A673 (cell line): ENCODE data around the gene PLA2G4A. TPM values are rescaled to one million over a fixed set of nuclear protein-coding genes. Genes with fewer than 3 reads are reported as not detected.

Experiments
- BruUV-seq: library from RNA; stranded (reverse); fragments of 400-500 nt; replicated peaks from 2 replicates; lab custom pipeline; 2021; lab: Mats Ljungman, UMichigan
- CTCF ChIA-PET: fragments of 300-600 bp; sonication (Branson Sonifier 250); formaldehyde crosslinking; loops from one replicate; lab custom pipeline; 2022; ENCODE audit warnings: antibody characterized with exemption; lab: Charles Lee
- POLR2A ChIA-PET: fragments of 300-600 bp; sonication (Branson Sonifier 250); formaldehyde crosslinking; loops from one replicate; lab custom pipeline; 2022; ENCODE audit warnings: antibody characterized with exemption; ENCODE audit not compliant: low non-redundant PET; lab: Charles Lee
- DNase-seq: peaks from one replicate; pipeline ENCODE4 v3.0.0-alpha.2; 2015; ENCODE audit warnings: low spot score
- H3K27ac ChIP-seq: fragments of 200-600 bp; sonication (generic); 2 replicates; pipeline ENCODE4 v1.5.1; 2016; ENCODE audit warnings: mixed run types, low read depth, mild to moderate bottlenecking, mixed read lengths, antibody characterized with exemption, low read length; ENCODE audit not compliant: poor library complexity, severe bottlenecking
- H3K27me3 ChIP-seq: fragments of 200-600 bp; sonication (generic); replicated peaks from 2 replicates; pipeline ENCODE4 v1.6.1; 2017; ENCODE audit warnings: mixed run types, low read depth, mild to moderate bottlenecking, mixed read lengths, antibody characterized with exemption, low read length; ENCODE audit not compliant: insufficient read depth, poor library complexity
- H3K36me3 ChIP-seq: fragments of 200-600 bp; sonication (generic); 2 replicates; pipeline ENCODE4 v1.6.1; 2016; ENCODE audit warnings: mixed run types, mild to moderate bottlenecking, mixed read lengths, antibody characterized with exemption, low read length; ENCODE audit not compliant: insufficient read depth, poor library complexity, severe bottlenecking
- H3K4me1 ChIP-seq: fragments of 200-600 bp; sonication (generic); 2 replicates; pipeline ENCODE4 v1.6.1; 2017; ENCODE audit warnings: mixed run types, mild to moderate bottlenecking, mixed read lengths, antibody characterized with exemption, low read length; ENCODE audit not compliant: insufficient read depth, poor library complexity, severe bottlenecking
- H3K4me3 ChIP-seq: fragments of 200-600 bp; sonication (generic); 2 replicates; pipeline ENCODE4 v1.5.1; 2016; ENCODE audit warnings: low read depth, mixed run types, mild to moderate bottlenecking, mixed read lengths, low read length; ENCODE audit not compliant: poor library complexity, severe bottlenecking
- H3K9me3 ChIP-seq: fragments of 200-600 bp; sonication (generic); 2 replicates; pipeline ENCODE4 v1.6.1; 2016; ENCODE audit warnings: mixed run types, low read depth, mild to moderate bottlenecking, mixed read lengths, antibody characterized with exemption, low read length; ENCODE audit not compliant: poor library complexity, severe bottlenecking
- EZH2 ChIP-seq: fragments of 200-600 bp; sonication (generic); IDR thresholded peaks from 2 replicates; pipeline ENCODE4 v1.6.1; 2017; ENCODE audit warnings: borderline replicate concordance, low read depth, mild to moderate bottlenecking, mixed read lengths, antibody characterized with exemption, low read length; ENCODE audit not compliant: poor library complexity, severe bottlenecking
- intact Hi-C: fragments of 100-400 bp; cut with micrococcal nuclease; formaldehyde crosslinking; loops from one replicate; pipeline ENCODE4 v1.10.0; 2022; ENCODE audit not compliant: unreplicated experiment
- total RNA-seq: library from RNA; stranded (reverse); gene quantifications from 2 replicates; pipeline ENCODE4 v1.2.3, GENCODE V29; 2021
- TF ChIP-seq, protein P1 (sequence below): fragments of 300-800, 200-600 bp; sonication (generic); conservative IDR thresholded peaks from 2 replicates; pipeline ENCODE4 v1.5.1; 2017; ENCODE audit warnings: low read depth, mild to moderate bottlenecking, antibody characterized with exemption, low read length, moderate library complexity, mixed read lengths

PLA2G4A gene
- total RNA-seq, 1 experiment from 2014 or later = 34.4 TPM

DNA sequence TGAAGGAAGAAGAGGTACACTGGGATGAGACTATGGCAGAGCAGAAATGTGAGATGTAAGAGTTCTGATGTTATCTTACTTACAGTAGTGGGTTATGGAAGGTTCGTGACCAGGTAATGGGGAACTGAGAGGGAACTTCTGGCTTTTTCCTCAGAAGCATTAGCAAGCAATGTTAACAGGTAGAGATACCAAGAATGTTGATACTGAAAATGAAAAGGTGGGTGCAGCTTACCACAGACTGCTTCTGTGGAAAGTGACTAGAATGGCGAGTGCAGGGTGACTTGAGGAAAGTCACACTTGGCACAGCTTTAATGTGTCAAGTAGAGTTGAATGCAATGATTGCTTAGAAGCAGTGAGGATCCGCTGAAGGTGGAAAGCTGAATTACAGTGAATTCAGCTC lies 70.8 kb downstream of the PLA2G4A start:
- TF ChIP-seq, protein P1, sequence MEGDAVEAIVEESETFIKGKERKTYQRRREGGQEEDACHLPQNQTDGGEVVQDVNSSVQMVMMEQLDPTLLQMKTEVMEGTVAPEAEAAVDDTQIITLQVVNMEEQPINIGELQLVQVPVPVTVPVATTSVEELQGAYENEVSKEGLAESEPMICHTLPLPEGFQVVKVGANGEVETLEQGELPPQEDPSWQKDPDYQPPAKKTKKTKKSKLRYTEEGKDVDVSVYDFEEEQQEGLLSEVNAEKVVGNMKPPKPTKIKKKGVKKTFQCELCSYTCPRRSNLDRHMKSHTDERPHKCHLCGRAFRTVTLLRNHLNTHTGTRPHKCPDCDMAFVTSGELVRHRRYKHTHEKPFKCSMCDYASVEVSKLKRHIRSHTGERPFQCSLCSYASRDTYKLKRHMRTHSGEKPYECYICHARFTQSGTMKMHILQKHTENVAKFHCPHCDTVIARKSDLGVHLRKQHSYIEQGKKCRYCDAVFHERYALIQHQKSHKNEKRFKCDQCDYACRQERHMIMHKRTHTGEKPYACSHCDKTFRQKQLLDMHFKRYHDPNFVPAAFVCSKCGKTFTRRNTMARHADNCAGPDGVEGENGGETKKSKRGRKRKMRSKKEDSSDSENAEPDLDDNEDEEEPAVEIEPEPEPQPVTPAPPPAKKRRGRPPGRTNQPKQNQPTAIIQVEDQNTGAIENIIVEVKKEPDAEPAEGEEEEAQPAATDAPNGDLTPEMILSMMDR = no peak
- TF ChIP-seq EZH2 = no peak
- H3K9me3 ChIP-seq = no peaks in the 10 kb centered on the region
- CTCF ChIA-PET = no interaction called here
- POLR2A ChIA-PET = no interaction called here
- H3K27me3 ChIP-seq = no peaks in the 10 kb centered on the region
- H3K4me1 ChIP-seq = peaks cover 19% of the 10 kb centered on the region
- BruUV-seq = no TSS peak
- no peaks in the 10 kb centered on the region for H3K36me3 ChIP-seq
- no peak for DNase-seq
- intact Hi-C loops = no loop called here
- no peak overlapping the region for H3K4me3 ChIP-seq
- H3K27ac ChIP-seq = no peak overlapping the region

DNA sequence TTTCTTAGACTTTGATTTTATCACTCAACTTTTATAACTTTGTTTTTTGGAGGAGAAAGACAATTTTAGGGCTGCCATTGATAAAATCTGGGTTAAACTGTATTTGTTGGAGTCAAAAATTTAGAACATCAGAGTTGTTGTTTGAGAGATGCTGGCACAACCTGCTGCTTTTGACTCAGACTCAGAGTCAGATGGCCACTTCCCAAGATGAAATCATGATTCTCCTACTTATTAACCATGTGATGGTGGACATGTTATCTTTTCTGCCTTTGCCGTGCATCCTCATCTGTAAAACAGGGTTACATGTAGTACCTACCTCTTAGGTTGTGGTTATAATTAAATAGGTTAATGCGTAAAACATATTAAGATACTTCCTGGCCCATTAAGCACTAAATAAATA lies 71.2 kb downstream of the PLA2G4A start:
- no peak for DNase-seq
- POLR2A ChIA-PET = no interaction called here
- BruUV-seq = no TSS peak
- CTCF ChIA-PET = no interaction called here
- Histone ChIP-seq H3K27me3 (no peaks in the 10 kb centered on the region), H3K4me3 (no peak overlapping the region), H3K4me1 (peaks cover 19% of the 10 kb centered on the region), H3K36me3 (no peaks in the 10 kb centered on the region), H3K27ac (no peak overlapping the region), H3K9me3 (no peaks in the 10 kb centered on the region)
- intact Hi-C loops = no loop called here
- no peak for TF ChIP-seq EZH2
- TF ChIP-seq, protein P1 = no peak

DNA sequence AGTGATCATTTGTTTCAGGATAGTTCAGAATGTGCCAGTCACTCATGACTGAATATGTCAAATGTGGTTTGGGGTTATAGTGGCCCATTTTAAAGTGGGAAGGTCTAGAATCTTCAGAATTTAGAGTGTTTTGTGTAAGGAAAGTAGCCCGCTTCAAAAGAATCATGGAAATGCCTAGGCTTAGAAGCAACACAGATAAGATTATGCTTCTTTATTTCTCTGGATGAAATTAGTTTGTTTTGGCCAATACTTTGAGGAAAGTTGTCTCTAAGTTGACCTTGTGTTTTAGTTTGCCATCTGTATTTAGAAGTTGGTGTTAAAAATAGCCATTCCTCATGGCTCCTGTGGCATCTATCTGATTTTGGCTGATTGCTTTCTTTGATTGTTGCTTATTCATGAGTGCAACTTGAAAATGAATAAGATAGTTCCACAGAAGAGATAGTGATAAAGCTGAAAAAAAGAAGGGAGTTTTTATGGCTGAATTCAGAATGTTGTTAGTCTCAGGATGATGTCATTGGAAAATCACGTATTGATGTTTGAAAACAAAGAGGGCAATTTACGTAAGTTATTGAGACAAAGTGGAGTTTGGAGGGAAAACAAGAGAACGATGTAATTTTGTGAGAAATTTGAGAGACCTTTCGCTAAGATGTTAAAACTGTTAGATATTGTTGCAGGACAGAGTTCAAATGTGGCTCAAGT lies 71.9 kb downstream of the PLA2G4A start:
- CTCF ChIA-PET = no interaction called here
- no peak for TF ChIP-seq EZH2
- TF ChIP-seq, protein P1 = no peak
- H3K27ac ChIP-seq = no peak overlapping the region
- POLR2A ChIA-PET = no interaction called here
- no peak for DNase-seq
- no peaks in the 10 kb centered on the region for H3K9me3 ChIP-seq
- no peaks in the 10 kb centered on the region for H3K27me3 ChIP-seq
- H3K36me3 ChIP-seq = no peaks in the 10 kb centered on the region
- no peak overlapping the region for H3K4me3 ChIP-seq
- intact Hi-C loops = no loop called here
- BruUV-seq = no TSS peak
- peaks cover 19% of the 10 kb centered on the region for H3K4me1 ChIP-seq
